ENCODE measurements around the gene FHOD1.

Gene FHOD1

GRCh38 chr16:67223992-67224391 lies 23.3 kb downstream of the FHOD1 start:
- no peaks in the 10 kb centered on the region for H3K9me3 ChIP-seq (ENCODE audit: control insufficient read depth in 1 of 2, low read length in 2 of 2)
- no peak overlapping the region for H3K4me3 ChIP-seq (ENCODE audit: low read depth in 1 of 2, low read length in 2 of 2)
- H3K9ac ChIP-seq (ENCODE audit: low read depth in 1 of 2, low read length in 2 of 2) = peak overlapping the region in 1 of 2 donors; percentile 17
- no peak overlapping the region for H3K27ac ChIP-seq (ENCODE audit: low read depth, low read length)
- H3K27me3 ChIP-seq (ENCODE audit: control insufficient read depth in 1 of 2, insufficient read depth in 2 of 2, low read length in 2 of 2) = no peaks in the 10 kb centered on the region
- peaks cover 4 to 11% of the 10 kb centered on the region in 2 donors for H3K36me3 ChIP-seq (ENCODE audit: control insufficient read depth in 1 of 2, insufficient read depth in 2 of 2, low read length in 2 of 2)
- H3K4me1 ChIP-seq (ENCODE audit: control insufficient read depth in 1 of 2, insufficient read depth in 2 of 2, low read length in 2 of 2) = peaks cover 41 to 43% of the 10 kb centered on the region in 2 donors

- no peak overlapping the region for H3K27ac ChIP-seq (ENCODE audit: low read depth, low read length)
- H3K9ac ChIP-seq (ENCODE audit: low read depth in 1 of 2, low read length in 2 of 2) = no peak overlapping the region
- no peaks in the 10 kb centered on the region for H3K9me3 ChIP-seq (ENCODE audit: control insufficient read depth in 1 of 2, low read length in 2 of 2)
- H3K4me3 ChIP-seq (ENCODE audit: low read depth in 1 of 2, low read length in 2 of 2) = peak overlapping the region in 1 of 2 donors; percentile 20
- no peaks in the 10 kb centered on the region for H3K27me3 ChIP-seq (ENCODE audit: control insufficient read depth in 1 of 2, insufficient read depth in 2 of 2, low read length in 2 of 2)
- H3K36me3 ChIP-seq (ENCODE audit: control insufficient read depth in 1 of 2, insufficient read depth in 2 of 2, low read length in 2 of 2) = no peaks in the 10 kb centered on the region
- H3K4me1 ChIP-seq (ENCODE audit: control insufficient read depth in 1 of 2, insufficient read depth in 2 of 2, low read length in 2 of 2) = peaks cover 6 to 22% of the 10 kb centered on the region in 2 donors
Observed at GRCh38 chr16:67216612-67217490, 30.4 kb downstream of the FHOD1 start.

GRCh38 chr16:67215706-67216105 lies 31.6 kb downstream of the FHOD1 start:
- Histone ChIP-seq H3K27ac (ENCODE audit: low read depth, low read length) (no peak overlapping the region), H3K4me3 (ENCODE audit: low read depth in 1 of 2, low read length in 2 of 2) (no peak overlapping the region), H3K4me1 (ENCODE audit: control insufficient read depth in 1 of 2, insufficient read depth in 2 of 2, low read length in 2 of 2) (peaks cover 6 to 22% of the 10 kb centered on the region in 2 donors), H3K9ac (ENCODE audit: low read depth in 1 of 2, low read length in 2 of 2) (no peak overlapping the region), H3K27me3 (ENCODE audit: control insufficient read depth in 1 of 2, insufficient read depth in 2 of 2, low read length in 2 of 2) (no peaks in the 10 kb centered on the region), H3K9me3 (ENCODE audit: control insufficient read depth in 1 of 2, low read length in 2 of 2) (no peaks in the 10 kb centered on the region), H3K36me3 (ENCODE audit: control insufficient read depth in 1 of 2, insufficient read depth in 2 of 2, low read length in 2 of 2) (no peaks in the 10 kb centered on the region)

GRCh38 chr16:67213197-67214019 lies 33.9 kb downstream of the FHOD1 start:
- Histone ChIP-seq H3K4me1 (ENCODE audit: control insufficient read depth in 1 of 2, insufficient read depth in 2 of 2, low read length in 2 of 2) (peaks cover 6 to 22% of the 10 kb centered on the region in 2 donors), H3K36me3 (ENCODE audit: control insufficient read depth in 1 of 2, insufficient read depth in 2 of 2, low read length in 2 of 2) (no peaks in the 10 kb centered on the region), H3K9me3 (ENCODE audit: control insufficient read depth in 1 of 2, low read length in 2 of 2) (no peaks in the 10 kb centered on the region), H3K9ac (ENCODE audit: low read depth in 1 of 2, low read length in 2 of 2) (no peak overlapping the region), H3K4me3 (ENCODE audit: low read depth in 1 of 2, low read length in 2 of 2) (no peak overlapping the region), H3K27ac (ENCODE audit: low read depth, low read length) (no peak overlapping the region), H3K27me3 (ENCODE audit: control insufficient read depth in 1 of 2, insufficient read depth in 2 of 2, low read length in 2 of 2) (no peaks in the 10 kb centered on the region)

GRCh38 chr16:67212766-67213165 lies 34.5 kb downstream of the FHOD1 start:
- Histone ChIP-seq H3K27ac (ENCODE audit: low read depth, low read length) (no peak overlapping the region), H3K36me3 (ENCODE audit: control insufficient read depth in 1 of 2, insufficient read depth in 2 of 2, low read length in 2 of 2) (no peaks in the 10 kb centered on the region), H3K9me3 (ENCODE audit: control insufficient read depth in 1 of 2, low read length in 2 of 2) (no peaks in the 10 kb centered on the region), H3K4me1 (ENCODE audit: control insufficient read depth in 1 of 2, insufficient read depth in 2 of 2, low read length in 2 of 2) (peaks cover 6 to 22% of the 10 kb centered on the region in 2 donors), H3K9ac (ENCODE audit: low read depth in 1 of 2, low read length in 2 of 2) (no peak overlapping the region), H3K4me3 (ENCODE audit: low read depth in 1 of 2, low read length in 2 of 2) (no peak overlapping the region), H3K27me3 (ENCODE audit: control insufficient read depth in 1 of 2, insufficient read depth in 2 of 2, low read length in 2 of 2) (no peaks in the 10 kb centered on the region)

- Histone ChIP-seq H3K4me3 (ENCODE audit: low read depth in 1 of 2, low read length in 2 of 2) (no peak overlapping the region), H3K9me3 (ENCODE audit: control insufficient read depth in 1 of 2, low read length in 2 of 2) (no peaks in the 10 kb centered on the region), H3K9ac (ENCODE audit: low read depth in 1 of 2, low read length in 2 of 2) (no peak overlapping the region), H3K27ac (ENCODE audit: low read depth, low read length) (no peak overlapping the region), H3K4me1 (ENCODE audit: control insufficient read depth in 1 of 2, insufficient read depth in 2 of 2, low read length in 2 of 2) (peaks cover 6 to 22% of the 10 kb centered on the region in 2 donors), H3K27me3 (ENCODE audit: control insufficient read depth in 1 of 2, insufficient read depth in 2 of 2, low read length in 2 of 2) (no peaks in the 10 kb centered on the region), H3K36me3 (ENCODE audit: control insufficient read depth in 1 of 2, insufficient read depth in 2 of 2, low read length in 2 of 2) (no peaks in the 10 kb centered on the region)
Observed at GRCh38 chr16:67211674-67212073, 35.6 kb downstream of the FHOD1 start.

- no peak overlapping the region for H3K9ac ChIP-seq (ENCODE audit: low read depth in 1 of 2, low read length in 2 of 2)
- H3K4me1 ChIP-seq (ENCODE audit: control insufficient read depth in 1 of 2, insufficient read depth in 2 of 2, low read length in 2 of 2) = peaks cover 6 to 16% of the 10 kb centered on the region in 2 donors
- H3K27me3 ChIP-seq (ENCODE audit: control insufficient read depth in 1 of 2, insufficient read depth in 2 of 2, low read length in 2 of 2) = no peaks in the 10 kb centered on the region
- H3K9me3 ChIP-seq (ENCODE audit: control insufficient read depth in 1 of 2, low read length in 2 of 2) = no peaks in the 10 kb centered on the region
- H3K27ac ChIP-seq (ENCODE audit: low read depth, low read length) = no peak overlapping the region
- H3K36me3 ChIP-seq (ENCODE audit: control insufficient read depth in 1 of 2, insufficient read depth in 2 of 2, low read length in 2 of 2) = no peaks in the 10 kb centered on the region
- H3K4me3 ChIP-seq (ENCODE audit: low read depth in 1 of 2, low read length in 2 of 2) = no peak overlapping the region
Observed at GRCh38 chr16:67210069-67210937, 37.0 kb downstream of the FHOD1 start.

GRCh38 chr16:67209565-67209964 lies 37.7 kb downstream of the FHOD1 start:
- no peaks in the 10 kb centered on the region for H3K9me3 ChIP-seq (ENCODE audit: control insufficient read depth in 1 of 2, low read length in 2 of 2)

GRCh38 chr16:67208154-67208896 lies 39.0 kb downstream of the FHOD1 start:
- no peak overlapping the region for H3K27ac ChIP-seq (ENCODE audit: low read depth, low read length)
- no peak overlapping the region for H3K9ac ChIP-seq (ENCODE audit: low read depth in 1 of 2, low read length in 2 of 2)
- no peak overlapping the region for H3K4me3 ChIP-seq (ENCODE audit: low read depth in 1 of 2, low read length in 2 of 2)
- H3K27me3 ChIP-seq (ENCODE audit: control insufficient read depth in 1 of 2, insufficient read depth in 2 of 2, low read length in 2 of 2) = no peaks in the 10 kb centered on the region
- no peaks in the 10 kb centered on the region for H3K9me3 ChIP-seq (ENCODE audit: control insufficient read depth in 1 of 2, low read length in 2 of 2)
- H3K36me3 ChIP-seq (ENCODE audit: control insufficient read depth in 1 of 2, insufficient read depth in 2 of 2, low read length in 2 of 2) = peaks cover 0 to 12% of the 10 kb centered on the region in 2 donors
- H3K4me1 ChIP-seq (ENCODE audit: control insufficient read depth in 1 of 2, insufficient read depth in 2 of 2, low read length in 2 of 2) = peaks cover 2 to 4% of the 10 kb centered on the region in 2 donors

More at GRCh38 chr16:67209565-67209964, 37.7 kb downstream of the FHOD1 start:
- Histone ChIP-seq H3K9ac (ENCODE audit: low read depth in 1 of 2, low read length in 2 of 2) (no peak overlapping the region), H3K27ac (ENCODE audit: low read depth, low read length) (no peak overlapping the region), H3K36me3 (ENCODE audit: control insufficient read depth in 1 of 2, insufficient read depth in 2 of 2, low read length in 2 of 2) (no peaks in the 10 kb centered on the region), H3K4me1 (ENCODE audit: control insufficient read depth in 1 of 2, insufficient read depth in 2 of 2, low read length in 2 of 2) (peaks cover 6 to 16% of the 10 kb centered on the region in 2 donors), H3K4me3 (ENCODE audit: low read depth in 1 of 2, low read length in 2 of 2) (no peak overlapping the region), H3K27me3 (ENCODE audit: control insufficient read depth in 1 of 2, insufficient read depth in 2 of 2, low read length in 2 of 2) (no peaks in the 10 kb centered on the region)
